Right lung (tissue), 10 donors: ENCODE results near the gene STEEP1. TPM values are rescaled to one million over a fixed set of nuclear protein-coding genes. Genes with fewer than 3 reads are reported as not detected.
A peak's percentile ranks its signal among the peaks of the same experiment; 100 is the strongest.

Experiments
- DNase-seq, 2 donors: peaks; one replicate each; pipeline ENCODE4 v3.0.0-alpha.2; 2013
- long read RNA-seq, 8 donors: transcript quantifications; one replicate each; lab custom pipeline, GENCODE V29; 2026
- polyA plus RNA-seq, 5 donors: library from polyadenylated mRNA; unstranded; fragments of 120-200 nt; gene quantifications; one replicate each; pipeline versions ENCODE4 v1.2.1 to v1.2.3, GENCODE V29; 2013; ENCODE audit warnings: inconsistent platforms in 1 of 5, low replicate concordance in 1 of 5; ENCODE audit not compliant: insufficient read length in 5 of 5, insufficient read depth in 1 of 5

STEEP1 gene
- 10 to 100 TPM; 26.2 to 36.8 (median 31.4) TPM for polyA plus RNA-seq
- long read RNA-seq, donor 1, transcript CXorf56-204 (7 exons, 1,056 nt) = major isoform, 5 of 6 reads
- long read RNA-seq, donor 1, partial matches to known transcripts = 0 of 6 reads
- long read RNA-seq, donor 1, other reads (novel, unspliced or antisense) = 0 of 6 reads
- long read RNA-seq, donor 2, partial matches to known transcripts = 0 of 2 reads
- long read RNA-seq, donor 2, other reads (novel, unspliced or antisense) = 0 of 2 reads
- long read RNA-seq, donor 3, partial matches to known transcripts = 0 of 1 reads
- long read RNA-seq, donor 3, other reads (novel, unspliced or antisense) = 0 of 1 reads
- long read RNA-seq, donor 4, transcript CXorf56-204 (7 exons, 1,056 nt) = major isoform, 5 of 5 reads
- long read RNA-seq, donor 4, partial matches to known transcripts = 0 of 5 reads
- long read RNA-seq, donor 4, other reads (novel, unspliced or antisense) = 0 of 5 reads
- long read RNA-seq, donor 5, partial matches to known transcripts = 0 of 3 reads
- long read RNA-seq, donor 5, other reads (novel, unspliced or antisense) = 0 of 3 reads
- long read RNA-seq, donor 6, partial matches to known transcripts = 0 of 6 reads
- long read RNA-seq, donor 6, other reads (novel, unspliced or antisense) = 0 of 6 reads
- long read RNA-seq, donor 7, transcript CXorf56-204 (7 exons, 1,056 nt) = major isoform, 7 of 7 reads
- long read RNA-seq, donor 7, partial matches to known transcripts = 0 of 7 reads
- long read RNA-seq, donor 7, other reads (novel, unspliced or antisense) = 0 of 7 reads
- long read RNA-seq, donor 8 = 0 reads

- DNase-seq = peak; percentile 86 to 89
These were observed at the start of gene STEEP1 for GRCh38 chrX:119565107-119565663. STEEP1 (minus strand) TSS chrX:119565409; CDS start chrX:119565355, 54 bp downstream.

- no peak for DNase-seq
These were observed 49.6 kb upstream of the STEEP1 start for GRCh38 chrX:119614776-119615175.

- no peak for DNase-seq
These were observed 41.8 kb upstream of the STEEP1 start for GRCh38 chrX:119607018-119607389.

GRCh38 chrX:119606280-119607017, 41.2 kb upstream of the STEEP1 start, which contains the start of gene NKRF:
NKRF (minus strand) TSS chrX:119606424.
- DNase-seq = peak; percentile 89 to 92

GRCh38 chrX:119605464-119606279, 40.5 kb upstream of the STEEP1 start:
- no peak for DNase-seq

- DNase-seq = peak in 1 of 2 donors; percentile 2
These were observed 39.7 kb upstream of the STEEP1 start for GRCh38 chrX:119604766-119605463.

GRCh38 chrX:119602701-119603255, 37.6 kb upstream of the STEEP1 start:
- no peak for DNase-seq

GRCh38 chrX:119589810-119590209, 24.6 kb upstream of the STEEP1 start:
- DNase-seq = no peak

GRCh38 chrX:119583431-119584059, 18.3 kb upstream of the STEEP1 start:
- no peak for DNase-seq

GRCh38 chrX:119579414-119579813, 14.2 kb upstream of the STEEP1 start:
- no peak for DNase-seq

GRCh38 chrX:119574394-119575266, 9.4 kb upstream of the STEEP1 start, which contains the start of gene UBE2A:
UBE2A (plus strand) TSS chrX:119574563; CDS start chrX:119574712, 149 bp downstream.
- peak; percentile 87 to 90 for DNase-seq

GRCh38 chrX:119573840-119574393, 8.7 kb upstream of the STEEP1 start:
- DNase-seq = no peak

- no peak for DNase-seq
These were observed 8.0 kb upstream of the STEEP1 start for GRCh38 chrX:119573222-119573621.

- DNase-seq = no peak
These were observed 5.2 kb upstream of the STEEP1 start for GRCh38 chrX:119570351-119570835.

- no peak for DNase-seq
These were observed 12.7 kb downstream of the STEEP1 start for GRCh38 chrX:119552508-119552907.

GRCh38 chrX:119549327-119550016, 15.7 kb downstream of the STEEP1 start:
- DNase-seq = no peak

GRCh38 chrX:119541188-119541587, 24.0 kb downstream of the STEEP1 start:
- no peak for DNase-seq
